Progenitor cell of endocrine pancreas (in vitro differentiated cells): ENCODE results near the gene ARHGAP29. TPM values are rescaled to one million over a fixed set of nuclear protein-coding genes. Genes with fewer than 3 reads are reported as not detected.

Experiments used
- DNase-seq: peaks from one replicate; pipeline ENCODE4 v3.0.0; 2021; ENCODE audit warnings: low spot score; ENCODE audit not compliant: unreplicated experiment
- H3K27ac Mint-ChIP-seq: 2 replicates; pipeline ENCODE4 v1.8.0; 2021; ENCODE audit warnings: mild to moderate bottlenecking, moderate library complexity, mixed read lengths
- H3K27me3 Mint-ChIP-seq: 2 replicates; pipeline ENCODE4 v1.8.0; 2021; ENCODE audit warnings: mixed read lengths
- H3K36me3 Mint-ChIP-seq: 2 replicates; pipeline ENCODE4 v1.8.0; 2022; ENCODE audit warnings: mixed read lengths; ENCODE audit not compliant: insufficient read depth
- H3K4me1 Mint-ChIP-seq: 2 replicates; pipeline ENCODE4 v1.8.0; 2021; ENCODE audit warnings: low read depth, mixed read lengths
- H3K4me3 Mint-ChIP-seq: 2 replicates; pipeline ENCODE4 v1.8.0; 2021; ENCODE audit warnings: low read depth, mild to moderate bottlenecking, moderate library complexity, mixed read lengths
- H3K9me3 Mint-ChIP-seq: 2 replicates; pipeline ENCODE4 v1.8.0; 2021; ENCODE audit warnings: low read depth, mixed read lengths
- CTCF ChIP-seq: fragments of 200-600 bp; sonication (generic); IDR thresholded peaks from one replicate; pipeline ENCODE4 v1.5.0; 2021; ENCODE audit warnings: antibody characterized with exemption, mild to moderate bottlenecking; ENCODE audit not compliant: unreplicated experiment
- total RNA-seq: library from RNA; stranded (reverse); gene quantifications from 2 replicates; pipeline ENCODE4 v1.2.1, GENCODE V29; 2021

Gene ARHGAP29
- total RNA-seq, 1 donor from 2014 or later: 12.4 TPM

GRCh38 chr1:94144836-94145235 is 92.5 kb downstream of the ARHGAP29 start:
- H3K36me3 Mint-ChIP-seq: no peaks in the 10 kb centered on the region
- no peak overlapping the region for H3K27ac Mint-ChIP-seq
- no peak overlapping the region for H3K4me3 Mint-ChIP-seq
- H3K27me3 Mint-ChIP-seq: no peaks in the 10 kb centered on the region
- peaks cover 1% of the 10 kb centered on the region for H3K4me1 Mint-ChIP-seq
- no peaks in the 10 kb centered on the region for H3K9me3 Mint-ChIP-seq
- DNase-seq: no peak
- TF ChIP-seq CTCF: no peak

- Mint-ChIP-seq H3K27ac (no peak overlapping the region), H3K4me1 (no peaks in the 10 kb centered on the region), H3K36me3 (no peaks in the 10 kb centered on the region), H3K27me3 (no peaks in the 10 kb centered on the region), H3K4me3 (no peak overlapping the region), H3K9me3 (peaks cover 6% of the 10 kb centered on the region)
- DNase-seq: no peak
- no peak for TF ChIP-seq CTCF
These were observed 93.6 kb downstream of the ARHGAP29 start for GRCh38 chr1:94143809-94144176.

- Mint-ChIP-seq H3K4me3 (no peak overlapping the region), H3K9me3 (peaks cover 6% of the 10 kb centered on the region), H3K36me3 (peaks cover 1% of the 10 kb centered on the region), H3K27me3 (no peaks in the 10 kb centered on the region), H3K4me1 (no peaks in the 10 kb centered on the region), H3K27ac (no peak overlapping the region)
- no peak for TF ChIP-seq CTCF
- DNase-seq: no peak
These were observed 94.1 kb downstream of the ARHGAP29 start for GRCh38 chr1:94143173-94143808.

GRCh38 chr1:94142583-94142982 is 94.8 kb downstream of the ARHGAP29 start:
- peaks cover 1% of the 10 kb centered on the region for H3K36me3 Mint-ChIP-seq
- H3K4me1 Mint-ChIP-seq: no peaks in the 10 kb centered on the region
- H3K9me3 Mint-ChIP-seq: peaks cover 9% of the 10 kb centered on the region
- H3K27me3 Mint-ChIP-seq: no peaks in the 10 kb centered on the region
- no peak overlapping the region for H3K4me3 Mint-ChIP-seq
- DNase-seq: no peak
- no peak for TF ChIP-seq CTCF
- no peak overlapping the region for H3K27ac Mint-ChIP-seq

GRCh38 chr1:94142022-94142421 is 95.4 kb downstream of the ARHGAP29 start:
- no peak for DNase-seq
- H3K27ac Mint-ChIP-seq: no peak overlapping the region
- no peak overlapping the region for H3K4me3 Mint-ChIP-seq
- H3K9me3 Mint-ChIP-seq: peaks cover 11% of the 10 kb centered on the region
- H3K36me3 Mint-ChIP-seq: peaks cover 1% of the 10 kb centered on the region
- no peaks in the 10 kb centered on the region for H3K27me3 Mint-ChIP-seq
- no peaks in the 10 kb centered on the region for H3K4me1 Mint-ChIP-seq
- TF ChIP-seq CTCF: no peak
